H1 (cell line): Measurements from ENCODE around the gene ACSL3. TPM values are rescaled to one million over a fixed set of nuclear protein-coding genes. Genes with fewer than 3 reads are reported as not detected.

Source experiments
- CBX8 ChIP-seq: fragments of 300-800, 300-1000 bp; sonication (generic); IDR thresholded peaks from 2 replicates; pipeline ENCODE4 v1.7.1; 2016; ENCODE audit warnings: low read depth, low read length, borderline replicate concordance
- CEBPB ChIP-seq: IDR thresholded peaks from 2 replicates; pipeline ENCODE4 v1.6.1; 2012; ENCODE audit warnings: low read depth, low read length
- CHD1 ChIP-seq: IDR thresholded peaks from 2 replicates; pipeline ENCODE4 v1.6.1; 2012; ENCODE audit warnings: low read depth, low read length, improper control_type of control experiment
- CREB1 ChIP-seq: IDR thresholded peaks from 2 replicates; pipeline ENCODE4 v1.6.1; 2012; ENCODE audit warnings: inconsistent platforms
- CTBP2 ChIP-seq: IDR thresholded peaks from 2 replicates; pipeline ENCODE4 v1.7.0; 2011; ENCODE audit warnings: borderline replicate concordance, mild to moderate bottlenecking, moderate library complexity, mixed read lengths, low read length; ENCODE audit not compliant: insufficient read depth, insufficient read length
- NANOG ChIP-seq: IDR thresholded peaks from 2 replicates; pipeline ENCODE4 v1.6.1; 2011; ENCODE audit warnings: low read length, low read depth, mild to moderate bottlenecking, inconsistent platforms; ENCODE audit not compliant: insufficient read depth, poor library complexity, severe bottlenecking
- POLR2AphosphoS5 ChIP-seq: IDR thresholded peaks from 2 replicates; pipeline ENCODE4 v1.6.1; 2011; ENCODE audit warnings: low read depth, low read length
- SAP30 ChIP-seq: fragments of 300-600 bp; sonication (generic); IDR thresholded peaks from 2 replicates; pipeline ENCODE4 v1.7.1; 2012; ENCODE audit warnings: low read length, moderate library complexity, mild to moderate bottlenecking, inconsistent platforms; ENCODE audit not compliant: insufficient read depth, insufficient replicate concordance
- SRF ChIP-seq: IDR thresholded peaks from 2 replicates; pipeline ENCODE4 v1.6.1; 2011; ENCODE audit warnings: mild to moderate bottlenecking, low read depth, low read length, moderate library complexity
- polyA plus RNA-seq, 7 experiments: library from polyadenylated mRNA; depleted of rRNA in 3 of 7; stranded (reverse) in 5 of 7; unstranded in 2 of 7; fragments of >200 nt in 5 of 7; fragments of 200-250 nt in 2 of 7; gene quantifications; 1 replicate in 5 of 7; 2 replicates in 1 of 7; 4 replicates in 1 of 7; pipeline versions ENCODE4 v1.2.1 to v1.2.3, GENCODE V29; 2011 to 2013; ENCODE audit warnings: missing spikeins in 2 of 7, mixed read lengths in 2 of 7
- total RNA-seq: library from RNA; stranded (reverse); fragmentation: NEBNext Ultra II Directional; extraction: Animal tissue kit (Norgen Biotek cat#: 25700); gene quantifications from 2 replicates; pipeline ENCODE4 v1.2.1, GENCODE V29; 2021

ACSL3 gene
- total and polyA plus RNA-seq, 2 of the 8 experiments (the other 6 are each of a cell fraction or from before 2014, with no cell fraction given): 37.5 to 98.1 TPM

DNA sequence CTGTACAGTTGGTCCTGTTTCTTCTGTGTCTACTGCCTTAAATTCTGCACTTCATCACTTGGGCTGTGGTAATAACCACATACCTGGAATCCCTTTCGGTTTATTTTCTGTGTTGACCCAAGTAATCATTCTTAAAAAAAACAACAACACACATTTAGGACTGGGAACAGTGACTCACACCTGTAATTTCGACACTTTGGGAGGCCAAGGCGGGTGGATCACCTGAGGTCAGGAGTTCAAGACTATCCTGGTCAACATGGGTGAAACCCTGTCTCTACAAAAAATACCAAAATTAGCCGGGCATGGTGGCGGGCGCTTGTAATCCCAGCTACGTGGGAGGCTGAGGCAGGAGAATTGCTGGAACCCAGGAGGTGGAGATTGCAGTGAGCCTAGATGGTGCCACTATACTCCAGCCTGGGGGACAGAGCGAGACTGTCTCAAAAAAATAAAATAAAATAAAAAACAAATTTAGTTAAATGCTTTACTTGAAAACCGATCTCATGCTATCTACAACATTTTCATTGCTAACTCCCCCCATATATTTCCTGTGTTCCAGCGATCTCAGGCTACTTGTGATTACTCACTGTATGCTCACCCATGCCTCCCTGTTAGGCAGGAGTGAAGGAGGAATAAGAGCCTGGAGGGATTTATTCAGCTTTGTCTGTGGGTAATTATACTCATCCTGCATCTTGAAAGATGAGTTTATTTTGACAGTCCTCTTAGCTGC lies 18.2 kb downstream of the ACSL3 start (continued):
- no peak for TF ChIP-seq CREB1
- TF ChIP-seq POLR2AphosphoS5: no peak
- TF ChIP-seq SRF: no peak
- no peak for TF ChIP-seq NANOG
- no peak for TF ChIP-seq CBX8
- TF ChIP-seq CHD1: no peak
- TF ChIP-seq SAP30: no peak
- no peak for TF ChIP-seq CTBP2
- no peak for TF ChIP-seq CEBPB
